ENCODE measurements around the gene SEPTIN10. TPM values are rescaled to one million over a fixed set of nuclear protein-coding genes. Genes with fewer than 3 reads are reported as not detected.
"Not testable (repeated sequence)": the region's sequence is repeated elsewhere in the genome, so short reads cannot be mapped to it uniquely, and the experiment has no call there.

Gene SEPTIN10
- total and polyA plus RNA-seq, 7 donors = 36.1 to 178 (median 122) TPM

- intact Hi-C loops (cut with DNase I) = no loop called here
- H3K4me1 ChIP-seq = peaks cover 0 to 16% (median 15%) of the 10 kb centered on the region in 4 donors
- no peak overlapping the region for H3K4me3 ChIP-seq
- no peaks in the 10 kb centered on the region for H3K9me3 ChIP-seq
- no peak for TF ChIP-seq POLR2A (IDR thresholded peaks at IDR 0.05)
- no peak for TF ChIP-seq EP300 (IDR thresholded peaks at IDR 0.05)
- TF ChIP-seq, protein P1, sequence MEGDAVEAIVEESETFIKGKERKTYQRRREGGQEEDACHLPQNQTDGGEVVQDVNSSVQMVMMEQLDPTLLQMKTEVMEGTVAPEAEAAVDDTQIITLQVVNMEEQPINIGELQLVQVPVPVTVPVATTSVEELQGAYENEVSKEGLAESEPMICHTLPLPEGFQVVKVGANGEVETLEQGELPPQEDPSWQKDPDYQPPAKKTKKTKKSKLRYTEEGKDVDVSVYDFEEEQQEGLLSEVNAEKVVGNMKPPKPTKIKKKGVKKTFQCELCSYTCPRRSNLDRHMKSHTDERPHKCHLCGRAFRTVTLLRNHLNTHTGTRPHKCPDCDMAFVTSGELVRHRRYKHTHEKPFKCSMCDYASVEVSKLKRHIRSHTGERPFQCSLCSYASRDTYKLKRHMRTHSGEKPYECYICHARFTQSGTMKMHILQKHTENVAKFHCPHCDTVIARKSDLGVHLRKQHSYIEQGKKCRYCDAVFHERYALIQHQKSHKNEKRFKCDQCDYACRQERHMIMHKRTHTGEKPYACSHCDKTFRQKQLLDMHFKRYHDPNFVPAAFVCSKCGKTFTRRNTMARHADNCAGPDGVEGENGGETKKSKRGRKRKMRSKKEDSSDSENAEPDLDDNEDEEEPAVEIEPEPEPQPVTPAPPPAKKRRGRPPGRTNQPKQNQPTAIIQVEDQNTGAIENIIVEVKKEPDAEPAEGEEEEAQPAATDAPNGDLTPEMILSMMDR (IDR thresholded peaks at IDR 0.05) = no peak
- no peak for TF ChIP-seq POLR2AphosphoS5 (IDR thresholded peaks at IDR 0.05)
- no peaks in the 10 kb centered on the region for H3K27me3 ChIP-seq
- no peaks in the 10 kb centered on the region for H3K36me3 ChIP-seq
- no peak for DNase-seq
- no peak overlapping the region for H3K27ac ChIP-seq
- 93 to 94% methylated on average over 7 of the region's 7 CpGs for WGBS, 2 donors
Measured at GRCh38 chr2:109647636-109648035, 33.9 kb upstream of the SEPTIN10 start.

DNA sequence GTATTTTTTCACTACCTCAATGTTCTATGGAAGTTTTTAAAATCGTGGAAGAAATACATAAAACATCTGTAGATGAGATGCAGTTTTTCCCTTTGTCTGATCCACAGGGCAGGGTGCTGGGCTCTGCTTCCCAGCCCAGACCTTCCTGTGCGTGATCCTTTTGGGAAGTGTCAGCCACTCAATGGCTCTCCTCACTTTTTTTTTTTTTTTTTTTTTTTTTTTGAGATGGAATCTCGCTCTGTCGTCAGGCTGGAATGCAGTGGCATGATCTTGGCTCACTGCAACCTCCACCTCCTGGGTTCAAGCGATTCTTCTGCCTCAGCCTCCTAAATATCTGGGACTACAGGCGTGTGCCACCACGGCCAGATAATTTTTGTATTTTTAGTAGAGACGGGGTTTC, 33.2 kb upstream of the SEPTIN10 start:
- Histone ChIP-seq H3K27me3 (no peaks in the 10 kb centered on the region), H3K4me3 (no peak overlapping the region), H3K9me3 (no peaks in the 10 kb centered on the region), H3K27ac (no peak overlapping the region), H3K4me1 (peaks cover 0 to 16% (median 15%) of the 10 kb centered on the region in 4 donors), H3K36me3 (no peaks in the 10 kb centered on the region)
- intact Hi-C loops (cut with DNase I) = no loop called here
- WGBS, 2 donors = 92 to 96% methylated on average over 8 of the region's 8 CpGs
- no peak for DNase-seq
- TF ChIP-seq EP300 (IDR thresholded peaks at IDR 0.05) (no peak), POLR2AphosphoS5 (IDR thresholded peaks at IDR 0.05) (no peak), POLR2A (IDR thresholded peaks at IDR 0.05) (no peak)
- TF ChIP-seq, protein P1 (IDR thresholded peaks at IDR 0.05) = no peak

DNA sequence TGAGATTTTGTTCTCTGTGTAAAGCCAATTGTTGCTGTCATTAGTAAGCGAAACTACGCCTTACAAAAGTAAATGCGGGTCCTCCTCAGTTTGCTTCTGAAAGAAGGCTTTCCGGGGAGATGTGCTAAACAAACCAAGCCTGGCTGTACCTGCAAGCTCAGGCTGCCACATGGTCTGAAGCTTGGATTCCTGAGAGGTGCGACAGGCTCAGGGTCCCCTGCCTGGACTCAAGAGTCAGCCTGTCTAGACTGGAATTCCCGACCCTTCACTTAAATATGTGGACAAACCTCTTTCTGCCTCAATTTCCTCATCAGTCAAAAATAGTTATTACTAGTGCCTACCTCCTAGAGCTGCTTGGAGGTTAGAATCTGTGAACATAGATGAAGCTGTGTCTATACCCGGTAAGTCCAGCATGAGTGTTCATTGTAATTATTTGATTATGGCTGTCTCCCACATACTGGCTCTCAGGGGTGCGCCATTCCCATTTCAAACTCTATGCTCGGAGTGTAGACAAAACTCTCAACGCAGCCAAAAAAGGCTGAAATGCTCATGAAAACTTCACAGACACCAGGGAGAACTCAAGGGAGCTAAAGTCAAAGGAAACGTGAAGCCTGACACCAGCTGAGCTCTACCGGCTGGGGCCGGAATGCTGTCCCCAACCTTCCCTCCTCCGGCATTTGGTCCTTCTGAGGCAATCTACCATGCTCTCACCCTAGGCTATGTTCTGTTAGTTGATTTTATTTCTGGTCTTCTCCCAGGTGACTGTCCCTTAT, 31.8 kb upstream of the SEPTIN10 start:
- no peak for DNase-seq

DNA sequence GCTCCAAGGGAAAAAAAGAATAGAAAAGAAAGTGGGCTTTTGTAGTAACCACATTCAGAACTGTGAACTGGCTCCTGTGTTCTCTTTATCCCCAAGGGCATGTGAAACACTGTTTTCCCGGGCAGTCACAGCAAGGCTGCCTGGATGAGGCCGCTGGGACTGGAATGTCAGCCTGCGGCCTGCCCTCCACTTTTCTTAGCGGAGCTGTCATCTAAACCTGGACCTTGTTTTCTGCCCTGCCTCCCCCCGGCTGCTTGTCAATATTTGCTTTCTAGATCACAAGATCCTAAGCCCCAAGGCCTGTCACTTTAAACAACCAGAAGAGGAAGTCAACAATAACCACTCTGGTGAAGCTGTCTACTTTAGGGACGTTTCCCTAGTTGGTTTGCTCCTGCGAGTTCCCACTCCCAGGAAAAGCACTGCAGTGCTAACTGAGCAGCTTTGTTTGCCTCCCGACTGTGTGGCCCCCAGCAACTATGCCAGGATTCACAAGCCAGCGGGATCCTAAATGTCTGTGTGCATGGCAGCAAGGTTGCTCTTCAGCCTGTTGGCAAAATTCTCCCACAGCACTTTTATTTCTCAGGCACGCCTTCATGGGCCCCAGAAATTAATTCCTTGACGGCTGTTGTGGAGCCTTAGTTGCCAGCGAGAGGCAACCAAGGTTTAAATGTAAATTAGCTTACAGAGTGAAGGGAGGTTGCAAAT, 31.0 kb upstream of the SEPTIN10 start:
- intact Hi-C loops (cut with DNase I) = no loop called here
- Histone ChIP-seq H3K4me3 (no peak overlapping the region), H3K27ac (peak overlapping the region; percentile 64 to 73 (median 70))

More for the DNA sequence above, 31.8 kb upstream of the SEPTIN10 start:
- Histone ChIP-seq H3K4me1 (peaks cover 0 to 16% (median 15%) of the 10 kb centered on the region in 4 donors), H3K36me3 (no peaks in the 10 kb centered on the region), H3K27me3 (no peaks in the 10 kb centered on the region), H3K27ac (peak overlapping the region in 3 of 4 donors; percentile 64 to 73 (median 68)), H3K4me3 (no peak overlapping the region), H3K9me3 (no peaks in the 10 kb centered on the region)
- TF ChIP-seq EP300 (IDR thresholded peaks at IDR 0.05) (no peak), POLR2A (IDR thresholded peaks at IDR 0.05) (no peak), POLR2AphosphoS5 (IDR thresholded peaks at IDR 0.05) (no peak)
- TF ChIP-seq, protein P1 (IDR thresholded peaks at IDR 0.05) = no peak
- intact Hi-C loops (cut with DNase I) = no loop called here
- 94% methylated on average over 14 of the region's 14 CpGs for WGBS, 2 donors

DNA sequence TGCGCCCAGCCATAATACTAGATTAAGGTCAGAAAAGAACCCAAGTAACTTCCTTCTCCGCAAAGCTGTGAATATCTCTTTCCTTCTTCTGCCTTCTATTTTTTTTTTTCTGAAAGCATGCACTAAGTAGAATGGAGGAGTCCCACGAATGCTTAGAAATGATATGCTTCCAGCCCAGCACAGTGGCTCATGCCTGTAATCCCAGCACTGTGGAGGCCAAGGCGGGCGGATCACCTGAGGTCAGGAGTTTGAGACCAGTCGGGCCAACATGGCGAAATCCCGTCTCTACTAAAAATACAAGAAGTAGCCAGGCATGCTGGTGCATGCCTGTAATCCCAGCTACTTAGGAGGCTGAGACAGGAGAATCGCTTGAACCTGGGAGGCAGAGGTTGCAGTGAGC, 26.2 kb upstream of the SEPTIN10 start:
- H3K4me1 ChIP-seq = peaks cover 0 to 20% (median 14%) of the 10 kb centered on the region in 4 donors
- H3K27ac ChIP-seq; intact Hi-C loops (cut with DNase I); H3K36me3 ChIP-seq; DNase-seq; H3K27me3 ChIP-seq; H3K4me3 ChIP-seq; H3K9me3 ChIP-seq: not testable (repeated sequence)
- 96% methylated on average over 9 of the region's 9 CpGs for WGBS, 2 donors

More for the DNA sequence above, 31.0 kb upstream of the SEPTIN10 start:
- no peak for TF ChIP-seq POLR2A (IDR thresholded peaks at IDR 0.05)
- TF ChIP-seq, protein P1 (IDR thresholded peaks at IDR 0.05) = no peak
- no peak for TF ChIP-seq EP300 (IDR thresholded peaks at IDR 0.05)
- no peak for TF ChIP-seq POLR2AphosphoS5 (IDR thresholded peaks at IDR 0.05)
- Histone ChIP-seq H3K27me3 (no peaks in the 10 kb centered on the region), H3K4me1 (peaks cover 0 to 16% (median 15%) of the 10 kb centered on the region in 4 donors), H3K36me3 (no peaks in the 10 kb centered on the region), H3K9me3 (no peaks in the 10 kb centered on the region)
- no peak for DNase-seq
- 9 to 36% methylated on average over 12 of the region's 12 CpGs for WGBS, 2 donors

All from sigmoid colon (tissue), 7 donors.